Suprapubic skin (tissue), 4 donors: ENCODE data around the gene CHN2. TPM values are rescaled to one million over a fixed set of nuclear protein-coding genes. Genes with fewer than 3 reads are reported as not detected.

Source experiments
- DNase-seq, 2 donors: peaks; one replicate each; pipeline ENCODE4 v3.0.0-alpha.2; 2019; ENCODE audit warnings: low spot score in 2 of 2
- H3K27ac ChIP-seq: fragments of 200-600 bp; sonication (generic); one replicate; pipeline ENCODE4 v1.5.1; 2019
- H3K27me3 ChIP-seq: fragments of 200-600 bp; sonication (generic); one replicate; pipeline ENCODE4 v1.5.1; 2019
- H3K36me3 ChIP-seq: fragments of 200-600 bp; sonication (generic); one replicate; pipeline ENCODE4 v1.5.1; 2019
- H3K4me1 ChIP-seq: fragments of 200-600 bp; sonication (generic); one replicate; pipeline ENCODE4 v1.5.1; 2019
- H3K4me3 ChIP-seq: fragments of 200-600 bp; sonication (generic); one replicate; pipeline ENCODE4 v1.5.1; 2019; ENCODE audit warnings: mild to moderate bottlenecking
- H3K9me3 ChIP-seq: fragments of 200-600 bp; sonication (generic); one replicate; pipeline ENCODE4 v1.5.1; 2019
- CTCF ChIP-seq, 2 donors: fragments of 200-600 bp in 1 of 2; fragments of 450-650 bp in 1 of 2; sonication (generic) in 1 of 2; IDR thresholded peaks; one replicate each; pipeline ENCODE4 v1.5.1; 2016 to 2019; ENCODE audit warnings: antibody characterized with exemption in 2 of 2, mild to moderate bottlenecking in 1 of 2, moderate library complexity in 1 of 2
- EP300 ChIP-seq: sonication (generic); formaldehyde crosslinking; IDR thresholded peaks from one replicate; pipeline ENCODE4 v1.6.1; 2017; ENCODE audit warnings: antibody characterized with exemption
- POLR2A ChIP-seq, 2 donors: fragments of 450-650 bp; IDR thresholded peaks; one replicate each; pipeline ENCODE4 v1.6.1; 2017; ENCODE audit warnings: antibody characterized with exemption in 2 of 2, mild to moderate bottlenecking in 2 of 2, moderate library complexity in 2 of 2
- POLR2AphosphoS5 ChIP-seq, 3 donors: sonication (generic); formaldehyde crosslinking; IDR thresholded peaks; one replicate each; pipeline ENCODE4 v1.6.1; 2017; ENCODE audit warnings: antibody characterized with exemption in 3 of 3
- WGBS: methylation state at CpG from one replicate; pipeline ENCODE4 v1.1.5; 2018; 5-methylcytosine and 5-hydroxymethylcytosine counted together
- total RNA-seq, 4 donors: library from RNA; depleted of rRNA; stranded (reverse); fragments of >200 nt; gene quantifications; one replicate each; pipeline ENCODE4 v1.1.0, GENCODE V29; 2016

CHN2 gene
- total RNA-seq, 4 donors from 2014 or later = 3.3 to 9.6 (median 6.2) TPM

GRCh38 chr7:29185613-29186012, 9.0 kb upstream of the CHN2 start:
- TF ChIP-seq CTCF (IDR thresholded peaks at IDR 0.05) = no peak
- no peak for TF ChIP-seq EP300
- TF ChIP-seq POLR2AphosphoS5 (IDR thresholded peaks at IDR 0.05) = no peak
- TF ChIP-seq POLR2A (IDR thresholded peaks at IDR 0.05) = no peak
- peaks cover 5% of the 10 kb centered on the region for H3K4me1 ChIP-seq
- no peaks in the 10 kb centered on the region for H3K36me3 ChIP-seq
- H3K9me3 ChIP-seq = no peaks in the 10 kb centered on the region
- WGBS = 86% methylated on average over 6 of the region's 6 CpGs
- H3K27me3 ChIP-seq = peaks cover 6% of the 10 kb centered on the region
- no peak for DNase-seq
- H3K4me3 ChIP-seq = no peak overlapping the region
- H3K27ac ChIP-seq = no peak overlapping the region

GRCh38 chr7:29189743-29190201, 4.8 kb upstream of the CHN2 start:
- Histone ChIP-seq H3K36me3 (no peaks in the 10 kb centered on the region), H3K27ac (no peak overlapping the region), H3K4me1 (peaks cover 16% of the 10 kb centered on the region), H3K27me3 (peaks cover 22% of the 10 kb centered on the region), H3K9me3 (no peaks in the 10 kb centered on the region), H3K4me3 (no peak overlapping the region)
- no peak for TF ChIP-seq EP300
- peak; percentile 53 to 80 for TF ChIP-seq CTCF (IDR thresholded peaks at IDR 0.05)
- peak in 1 of 2 donors; percentile 64 for DNase-seq
- WGBS = 22% methylated on average over 12 of the region's 16 CpGs

GRCh38 chr7:29190349-29191045, 4.1 kb upstream of the CHN2 start:
- H3K27ac ChIP-seq = no peak overlapping the region
- DNase-seq = no peak
- 79% methylated on average over 5 of the region's 5 CpGs for WGBS
- H3K9me3 ChIP-seq = no peaks in the 10 kb centered on the region
- no peak overlapping the region for H3K4me3 ChIP-seq
- no peak for TF ChIP-seq POLR2A (IDR thresholded peaks at IDR 0.05)
- no peak for TF ChIP-seq EP300
- TF ChIP-seq CTCF (IDR thresholded peaks at IDR 0.05) = no peak
- TF ChIP-seq POLR2AphosphoS5 (IDR thresholded peaks at IDR 0.05) = no peak
- peaks cover 21% of the 10 kb centered on the region for H3K4me1 ChIP-seq
- peaks cover 25% of the 10 kb centered on the region for H3K27me3 ChIP-seq
- H3K36me3 ChIP-seq = no peaks in the 10 kb centered on the region

- peaks cover 36% of the 10 kb centered on the region for H3K27me3 ChIP-seq
- DNase-seq = no peak
- H3K27ac ChIP-seq = no peak overlapping the region
- H3K36me3 ChIP-seq = no peaks in the 10 kb centered on the region
- H3K9me3 ChIP-seq = no peaks in the 10 kb centered on the region
- no peak overlapping the region for H3K4me3 ChIP-seq
- peaks cover 25% of the 10 kb centered on the region for H3K4me1 ChIP-seq
- WGBS = 84% methylated on average over 1 of the region's 1 CpG
- no peak for TF ChIP-seq POLR2AphosphoS5 (IDR thresholded peaks at IDR 0.05)
- TF ChIP-seq EP300 = no peak
- no peak for TF ChIP-seq POLR2A (IDR thresholded peaks at IDR 0.05)
- TF ChIP-seq CTCF (IDR thresholded peaks at IDR 0.05) = no peak
Measured at GRCh38 chr7:29192323-29192722, 2.3 kb upstream of the CHN2 start.

GRCh38 chr7:29192811-29193210, 1.8 kb upstream of the CHN2 start:
- no peaks in the 10 kb centered on the region for H3K36me3 ChIP-seq
- TF ChIP-seq EP300 (no peak), POLR2AphosphoS5 (IDR thresholded peaks at IDR 0.05) (no peak), CTCF (IDR thresholded peaks at IDR 0.05) (no peak), POLR2A (IDR thresholded peaks at IDR 0.05) (no peak)
- no peak for DNase-seq
- no peak overlapping the region for H3K4me3 ChIP-seq
- H3K9me3 ChIP-seq = no peaks in the 10 kb centered on the region
- no peak overlapping the region for H3K27ac ChIP-seq
- H3K27me3 ChIP-seq = peaks cover 36% of the 10 kb centered on the region
- H3K4me1 ChIP-seq = peaks cover 25% of the 10 kb centered on the region
- 90% methylated on average over 8 of the region's 8 CpGs for WGBS
